ENCODE data around the gene IL24. TPM values are rescaled to one million over a fixed set of nuclear protein-coding genes. Genes with fewer than 3 reads are reported as not detected.

The IL24 gene
- total RNA-seq, 1 experiment from 2014 or later: not detected

- ChIA-PET POLR2A (no interaction called here), CTCF (no interaction called here), RAD21 (ENCODE audit: low non-redundant PET in 1 of 2, low total read pairs in 2 of 2, uncharacterized antibody in 2 of 2, unreplicated experiment in 2 of 2) (no interaction called here)
- Histone ChIP-seq H3K36me3 (ENCODE audit: control insufficient read depth in 1 of 2, insufficient read depth in 2 of 2, low read length in 2 of 2) (no peaks in the 10 kb centered on the region), H3K27me3 (ENCODE audit: insufficient read depth, low read length) (no peaks in the 10 kb centered on the region), H2AFZ (ENCODE audit: low read depth, low read length, poor library complexity, severe bottlenecking) (no peak overlapping the region), H3K9me2 (ENCODE audit: insufficient read depth) (no peaks in the 10 kb centered on the region), H3K79me2 (ENCODE audit: insufficient read depth, low read length) (no peaks in the 10 kb centered on the region), H3K27ac (ENCODE audit: low read depth, low read length) (no peak overlapping the region), H3K4me1 (ENCODE audit: control insufficient read depth in 1 of 2, insufficient read depth in 2 of 2, low read length in 2 of 2) (no peaks in the 10 kb centered on the region), H4K20me1 (ENCODE audit: insufficient read depth) (no peaks in the 10 kb centered on the region), H3K4me3 (replicated peaks in 1 of 2; ENCODE audit: low read depth in 1 of 2, low read length in 2 of 2) (no peak overlapping the region), H3K9me3 (ENCODE audit: control insufficient read depth in 1 of 2, insufficient read depth in 1 of 2, low read depth in 1 of 2, low read length in 2 of 2) (peaks cover 9 to 16% of the 10 kb centered on the region in 2 experiments; a peak in 2 of 4 replicates), H3K9ac (ENCODE audit: low read length) (no peak overlapping the region), H3K4me2 (ENCODE audit: low read length) (no peak overlapping the region)
- no TSS peak for BruUV-seq (replicated peaks)
- DNase-seq (ENCODE audit: low read depth, low spot score) (peak; percentile 24), ATAC-seq (peak; percentile 64)
- intact Hi-C loops (cut with micrococcal nuclease): no loop called here
- TF ChIP-seq CEBPB (IDR thresholded peaks at IDR 0.05; ENCODE audit: low read depth): 0 out of 2 replicates have a peak, but pooled peaks have one; percentile 18
- TF ChIP-seq EZH2phosphoT487 (IDR thresholded peaks at IDR 0.05; ENCODE audit: borderline replicate concordance): no peak
- TF ChIP-seq CTCF (IDR thresholded peaks at IDR 0.05 in 2 of 3, conservative IDR thresholded peaks at IDR 0.05 in 1 of 3; ENCODE audit: borderline replicate concordance in 1 of 3, insufficient read depth in 1 of 3, low read depth in 2 of 3, low read length in 2 of 3): peak; percentile 17 to 60 (median 47); a peak in 4 of 6 replicates
- TF ChIP-seq CBX3 (IDR thresholded peaks at IDR 0.05; ENCODE audit: low read depth): peak; percentile 99
- TF ChIP-seq, protein P1, sequence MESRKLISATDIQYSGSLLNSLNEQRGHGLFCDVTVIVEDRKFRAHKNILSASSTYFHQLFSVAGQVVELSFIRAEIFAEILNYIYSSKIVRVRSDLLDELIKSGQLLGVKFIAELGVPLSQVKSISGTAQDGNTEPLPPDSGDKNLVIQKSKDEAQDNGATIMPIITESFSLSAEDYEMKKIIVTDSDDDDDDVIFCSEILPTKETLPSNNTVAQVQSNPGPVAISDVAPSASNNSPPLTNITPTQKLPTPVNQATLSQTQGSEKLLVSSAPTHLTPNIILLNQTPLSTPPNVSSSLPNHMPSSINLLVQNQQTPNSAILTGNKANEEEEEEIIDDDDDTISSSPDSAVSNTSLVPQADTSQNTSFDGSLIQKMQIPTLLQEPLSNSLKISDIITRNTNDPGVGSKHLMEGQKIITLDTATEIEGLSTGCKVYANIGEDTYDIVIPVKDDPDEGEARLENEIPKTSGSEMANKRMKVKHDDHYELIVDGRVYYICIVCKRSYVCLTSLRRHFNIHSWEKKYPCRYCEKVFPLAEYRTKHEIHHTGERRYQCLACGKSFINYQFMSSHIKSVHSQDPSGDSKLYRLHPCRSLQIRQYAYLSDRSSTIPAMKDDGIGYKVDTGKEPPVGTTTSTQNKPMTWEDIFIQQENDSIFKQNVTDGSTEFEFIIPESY (IDR thresholded peaks at IDR 0.05; ENCODE audit: extremely low read depth, insufficient replicate concordance, low read length): no peak
- no peak for TF ChIP-seq ZNF274 (IDR thresholded peaks at IDR 0.05; ENCODE audit: low read depth, low read length)
Measured at GRCh38 chr1:206878456-206878855, 18.8 kb upstream of the IL24 start.
